ENCODE results near the gene NAP1L1.

The NAP1L1 gene

DNA sequence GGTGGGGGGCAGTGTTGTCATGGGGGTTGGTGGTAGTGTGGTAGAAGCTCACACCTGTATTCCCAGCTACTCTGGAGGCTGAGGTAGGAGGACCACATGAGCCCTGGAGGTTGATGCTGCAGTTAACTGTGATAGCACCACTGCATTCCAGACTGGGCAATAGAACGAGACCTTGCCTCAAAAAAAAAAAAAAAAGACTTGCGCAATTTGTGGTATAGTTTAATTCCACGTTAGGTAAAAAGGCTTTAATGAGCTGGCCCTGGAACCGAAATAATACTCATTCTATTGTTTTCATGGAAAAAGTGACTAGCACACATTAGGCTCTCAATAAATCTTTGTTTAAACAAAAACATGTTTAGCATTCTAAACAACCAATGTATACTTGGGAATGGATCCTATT is 25.4 kb upstream of the NAP1L1 start:
- Histone ChIP-seq H4K20me1 (ENCODE audit: insufficient read depth, low read length) (no peaks in the 10 kb centered on the region), H3K9ac (ENCODE audit: low read length) (no peak overlapping the region), H3K27ac (ENCODE audit: low read depth, low read length, poor library complexity, severe bottlenecking) (no peak overlapping the region), H3K4me1 (ENCODE audit: insufficient read depth, low read length, severe bottlenecking) (no peaks in the 10 kb centered on the region), H3K79me2 (ENCODE audit: insufficient read depth, low read length) (no peaks in the 10 kb centered on the region), H2AFZ (ENCODE audit: low read length) (no peak overlapping the region), H3K36me3 (ENCODE audit: insufficient read depth, low read length) (no peaks in the 10 kb centered on the region), H3K27me3 (ENCODE audit: insufficient read depth, low read length) (no peaks in the 10 kb centered on the region), H3F3A (ENCODE audit: insufficient read depth, low read length) (no peaks in the 10 kb centered on the region), H3K9me2 (ENCODE audit: low read depth, low read length) (no peaks in the 10 kb centered on the region), H3K4me3 (ENCODE audit: low read depth, low read length, poor library complexity, severe bottlenecking) (no peak overlapping the region), H3K9me3 (ENCODE audit: low read length) (no peaks in the 10 kb centered on the region), H3K4me2 (ENCODE audit: low read length) (no peak overlapping the region)
- TF ChIP-seq, protein P1, sequence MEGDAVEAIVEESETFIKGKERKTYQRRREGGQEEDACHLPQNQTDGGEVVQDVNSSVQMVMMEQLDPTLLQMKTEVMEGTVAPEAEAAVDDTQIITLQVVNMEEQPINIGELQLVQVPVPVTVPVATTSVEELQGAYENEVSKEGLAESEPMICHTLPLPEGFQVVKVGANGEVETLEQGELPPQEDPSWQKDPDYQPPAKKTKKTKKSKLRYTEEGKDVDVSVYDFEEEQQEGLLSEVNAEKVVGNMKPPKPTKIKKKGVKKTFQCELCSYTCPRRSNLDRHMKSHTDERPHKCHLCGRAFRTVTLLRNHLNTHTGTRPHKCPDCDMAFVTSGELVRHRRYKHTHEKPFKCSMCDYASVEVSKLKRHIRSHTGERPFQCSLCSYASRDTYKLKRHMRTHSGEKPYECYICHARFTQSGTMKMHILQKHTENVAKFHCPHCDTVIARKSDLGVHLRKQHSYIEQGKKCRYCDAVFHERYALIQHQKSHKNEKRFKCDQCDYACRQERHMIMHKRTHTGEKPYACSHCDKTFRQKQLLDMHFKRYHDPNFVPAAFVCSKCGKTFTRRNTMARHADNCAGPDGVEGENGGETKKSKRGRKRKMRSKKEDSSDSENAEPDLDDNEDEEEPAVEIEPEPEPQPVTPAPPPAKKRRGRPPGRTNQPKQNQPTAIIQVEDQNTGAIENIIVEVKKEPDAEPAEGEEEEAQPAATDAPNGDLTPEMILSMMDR (IDR thresholded peaks at IDR 0.05; ENCODE audit: low read length) = no peak
- TF ChIP-seq EZH2 (IDR thresholded peaks at IDR 0.05; ENCODE audit: borderline replicate concordance, low read length) = no peak

DNA sequence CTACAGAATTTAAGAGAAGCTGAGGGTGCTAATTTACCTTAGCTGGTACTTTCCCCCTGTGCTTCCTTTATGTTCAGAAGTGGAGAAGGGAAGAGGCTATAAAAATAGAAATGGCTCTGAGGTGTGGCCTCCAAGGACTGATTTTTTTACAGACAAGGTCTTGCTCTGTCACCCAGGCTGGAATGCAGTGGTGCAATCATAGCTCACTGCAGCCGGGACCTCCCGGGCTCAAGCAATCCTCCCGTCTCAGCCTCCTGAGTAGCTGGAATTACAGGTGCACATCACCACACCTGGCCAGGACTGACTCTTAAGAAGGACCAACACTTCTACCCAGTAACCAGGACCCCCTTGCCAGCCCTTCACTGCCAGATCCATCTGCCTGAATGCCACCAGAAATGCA is 23.9 kb upstream of the NAP1L1 start:
- H3K9ac ChIP-seq (ENCODE audit: low read length) = no peak overlapping the region
- H2AFZ ChIP-seq (ENCODE audit: low read length) = no peak overlapping the region
- H3K79me2 ChIP-seq (ENCODE audit: insufficient read depth, low read length) = no peaks in the 10 kb centered on the region
- H3F3A ChIP-seq (ENCODE audit: insufficient read depth, low read length) = no peaks in the 10 kb centered on the region
- H3K4me2 ChIP-seq (ENCODE audit: low read length) = no peak overlapping the region
- H3K36me3 ChIP-seq (ENCODE audit: insufficient read depth, low read length) = no peaks in the 10 kb centered on the region
- no peaks in the 10 kb centered on the region for H3K27me3 ChIP-seq (ENCODE audit: insufficient read depth, low read length)
- H3K9me2 ChIP-seq (ENCODE audit: low read depth, low read length) = no peaks in the 10 kb centered on the region
- H3K9me3 ChIP-seq (ENCODE audit: low read length) = no peaks in the 10 kb centered on the region
- no peak overlapping the region for H3K27ac ChIP-seq (ENCODE audit: low read depth, low read length, poor library complexity, severe bottlenecking)
- no peak for TF ChIP-seq EZH2 (IDR thresholded peaks at IDR 0.05; ENCODE audit: borderline replicate concordance, low read length)
- TF ChIP-seq, protein P1 (IDR thresholded peaks at IDR 0.05; ENCODE audit: low read length) = no peak
- no peak overlapping the region for H3K4me3 ChIP-seq (ENCODE audit: low read depth, low read length, poor library complexity, severe bottlenecking)
- no peaks in the 10 kb centered on the region for H4K20me1 ChIP-seq (ENCODE audit: insufficient read depth, low read length)
- no peaks in the 10 kb centered on the region for H3K4me1 ChIP-seq (ENCODE audit: insufficient read depth, low read length, severe bottlenecking)

DNA sequence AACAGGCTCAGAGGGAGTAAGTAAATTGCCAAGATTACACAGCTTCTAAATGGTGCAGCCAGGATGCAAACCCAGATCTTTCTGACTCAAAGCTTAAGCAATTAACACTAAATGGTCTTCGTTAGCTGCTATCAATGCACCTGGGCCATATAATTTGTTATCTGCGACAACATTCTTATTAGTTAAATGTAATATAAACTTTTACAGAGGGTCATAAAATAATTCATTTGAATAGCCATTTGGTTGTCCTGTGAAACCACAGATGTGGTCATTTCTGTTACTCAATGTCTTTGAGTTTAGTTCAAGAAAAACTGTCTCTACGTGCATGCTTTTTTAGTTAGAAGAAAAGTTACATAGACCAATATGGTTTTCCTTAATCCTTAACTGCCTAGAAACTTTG is 22.1 kb upstream of the NAP1L1 start:
- TF ChIP-seq EZH2 (IDR thresholded peaks at IDR 0.05; ENCODE audit: borderline replicate concordance, low read length) = no peak
- TF ChIP-seq, protein P1 (IDR thresholded peaks at IDR 0.05; ENCODE audit: low read length) = no peak
- no peaks in the 10 kb centered on the region for H3K4me1 ChIP-seq (ENCODE audit: insufficient read depth, low read length, severe bottlenecking)
- H3K9ac ChIP-seq (ENCODE audit: low read length) = no peak overlapping the region
- H3K9me2 ChIP-seq (ENCODE audit: low read depth, low read length) = no peaks in the 10 kb centered on the region
- no peak overlapping the region for H3K27ac ChIP-seq (ENCODE audit: low read depth, low read length, poor library complexity, severe bottlenecking)
- H3K4me2 ChIP-seq (ENCODE audit: low read length) = no peak overlapping the region
- H3K27me3 ChIP-seq (ENCODE audit: insufficient read depth, low read length) = no peaks in the 10 kb centered on the region
- no peaks in the 10 kb centered on the region for H3K9me3 ChIP-seq (ENCODE audit: low read length)
- H4K20me1 ChIP-seq (ENCODE audit: insufficient read depth, low read length) = no peaks in the 10 kb centered on the region
- no peaks in the 10 kb centered on the region for H3K36me3 ChIP-seq (ENCODE audit: insufficient read depth, low read length)
- no peaks in the 10 kb centered on the region for H3K79me2 ChIP-seq (ENCODE audit: insufficient read depth, low read length)
- H3K4me3 ChIP-seq (ENCODE audit: low read depth, low read length, poor library complexity, severe bottlenecking) = no peak overlapping the region
- H3F3A ChIP-seq (ENCODE audit: insufficient read depth, low read length) = no peaks in the 10 kb centered on the region
- H2AFZ ChIP-seq (ENCODE audit: low read length) = no peak overlapping the region

Measured in OCI-LY1 (cell line).